ENCODE results near the gene KCNK16. TPM values are rescaled to one million over a fixed set of nuclear protein-coding genes. Genes with fewer than 3 reads are reported as not detected.

The KCNK16 gene
- total and polyA plus RNA-seq, 10 of the 15 experiments (the other 5 are each of a cell fraction or from before 2014, with no cell fraction given) = not detected

- Histone ChIP-seq H2AFZ (ENCODE audit: control insufficient read depth, low read depth, low read length) (no peak overlapping the region), H3K4me1 (ENCODE audit: control insufficient read depth, insufficient read depth, low read length) (peaks cover 7% of the 10 kb centered on the region), H3K4me2 (ENCODE audit: control insufficient read depth, insufficient read depth) (no peak overlapping the region), H3K79me2 (ENCODE audit: control insufficient read depth, insufficient read depth, low read length) (no peaks in the 10 kb centered on the region), H4K20me1 (ENCODE audit: control insufficient read depth, insufficient read depth) (no peaks in the 10 kb centered on the region), H3K27ac (ENCODE audit: control insufficient read depth, insufficient read depth) (no peak overlapping the region), H3K9me3 (replicated peaks; ENCODE audit: control insufficient read depth, insufficient read depth, low read length) (no peaks in the 10 kb centered on the region; the same call in 2 of the 3 replicates), H3K36me3 (ENCODE audit: control insufficient read depth in 2 of 2, insufficient read depth in 2 of 2, low read length in 1 of 2) (no peaks in the 10 kb centered on the region), H3K9ac (ENCODE audit: control insufficient read depth, insufficient read depth, low read length) (no peak overlapping the region), H3K27me3 (replicated peaks in 1 of 2; ENCODE audit: control insufficient read depth in 2 of 2, insufficient read depth in 2 of 2, low read length in 1 of 2) (no peaks in the 10 kb centered on the region), H3K4me3 (no peak overlapping the region)
- in situ Hi-C loops (cut with MboI) (no loop called here), intact Hi-C loops (cut with micrococcal nuclease; ENCODE audit: unreplicated experiment) (loop anchor here (10.0 kb wide), 1 partner anchor 963 kb away; no protein-coding TSS in a partner anchor)
- DNase-seq (ENCODE audit: low read depth, low spot score) (no peak), ATAC-seq (no peak), FAIRE-seq (no peak)
- BruUV-seq (replicated peaks) = no TSS peak
- 97% methylated on average over 5 of the region's 5 CpGs for WGBS (ENCODE audit: insufficient coverage, insufficient replicate concordance, low lambda C conversion rate, missing lambda C conversion rate)
- CTCF ChIA-PET = interaction anchor here (1.1 to 1.4 kb wide), 2 partner anchors 20 to 39 kb away, joined by 3 read pairs; no protein-coding TSS in a partner anchor
- POLR2A ChIA-PET = no interaction called here
- TF ChIP-seq E4F1 (IDR thresholded peaks at IDR 0.05; ENCODE audit: borderline replicate concordance, partially characterized antibody) = no peak
- TF ChIP-seq ZNF217 (IDR thresholded peaks at IDR 0.05) = no peak
- no peak for TF ChIP-seq RAD21 (IDR thresholded peaks at IDR 0.05; ENCODE audit: insufficient read depth, low read depth, low read length)
- TF ChIP-seq EGR1 (IDR thresholded peaks at IDR 0.05; ENCODE audit: borderline replicate concordance in 1 of 2, low read depth in 2 of 2, low read length in 2 of 2) = no peak
- no peak for TF ChIP-seq NFYA (IDR thresholded peaks at IDR 0.05; ENCODE audit: borderline replicate concordance, low read depth, low read length)
- TF ChIP-seq SUZ12 (IDR thresholded peaks at IDR 0.05; ENCODE audit: unreplicated experiment) = no peak
- RAD21 ChIA-PET (ENCODE audit: unreplicated experiment) = interaction anchor here (0.6 kb wide), 1 partner anchor 1970 kb away, joined by 3 read pairs; no protein-coding TSS in a partner anchor
- SMC1A ChIA-PET (ENCODE audit: uncharacterized antibody, unreplicated experiment) = no interaction called here
These were observed 19.4 kb upstream of the KCNK16 start for GRCh38 chr6:39341937-39342336.

Measured in GM12878 (cell line).